ENCODE measurements around the gene ALK. TPM values are rescaled to one million over a fixed set of nuclear protein-coding genes. Genes with fewer than 3 reads are reported as not detected.

ALK gene
- 0.19 TPM for total RNA-seq
- 0.21 TPM for polyA plus RNA-seq
- long read RNA-seq, donor 1, result 0 reads
- long read RNA-seq, donor 2, result 0 reads
- long read RNA-seq, donor 3, result 0 reads
- long read RNA-seq, donor 4, result 0 reads
- long read RNA-seq, donor 5, result 0 reads
- long read RNA-seq, donor 6, result 0 reads
- long read RNA-seq, donor 7, result 0 reads
- long read RNA-seq, donor 8, result 0 reads
- long read RNA-seq, donor 9, result 0 reads
- long read RNA-seq, donor 10, result 0 reads

GRCh38 chr2:29921560-29921915 lies at the start of gene ALK:
ALK (minus strand) TSS chr2:29921586; CDS start chr2:29920659, 927 bp downstream.
- Histone ChIP-seq H3K4me1 (ENCODE audit: control insufficient read depth in 2 of 2, insufficient read depth in 2 of 2, low read length in 2 of 2) (peaks cover 6 to 10% of the 10 kb centered on the region in 2 donors), H3K27ac (ENCODE audit: low read depth in 1 of 2, low read length in 1 of 2) (no peak within 1 kb of the TSS), H3K4me3 (ENCODE audit: low read length in 2 of 2) (peak within 1 kb of the TSS in 1 of 2 donors; percentile 11), H3K9me3 (ENCODE audit: control insufficient read depth in 2 of 2, insufficient read depth in 1 of 2, low read length in 1 of 2) (peaks cover 2 to 5% of the 10 kb centered on the region in 2 donors), H3K36me3 (ENCODE audit: control insufficient read depth in 2 of 2, insufficient read depth in 2 of 2, low read length in 1 of 2) (no peaks in the 10 kb centered on the region), H3K27me3 (ENCODE audit: control insufficient read depth in 2 of 2, insufficient read depth in 1 of 2, low read length in 1 of 2) (peaks cover 29 to 47% of the 10 kb centered on the region in 2 donors)
- peak; percentile 26 to 85 (median 70) for DNase-seq (ENCODE audit: low read depth in 6 of 9, low spot score in 9 of 9)
- under 1% methylated on average over 27 of the region's 27 CpGs for WGBS

GRCh38 chr2:29966266-29966665 lies 44.9 kb upstream of the ALK start:
- Histone ChIP-seq H3K27me3 (ENCODE audit: control insufficient read depth in 2 of 2, insufficient read depth in 1 of 2, low read length in 1 of 2) (peaks cover 0 to 2% of the 10 kb centered on the region in 2 donors), H3K4me1 (ENCODE audit: control insufficient read depth in 2 of 2, insufficient read depth in 2 of 2, low read length in 2 of 2) (no peaks in the 10 kb centered on the region), H3K27ac (ENCODE audit: low read depth in 1 of 2, low read length in 1 of 2) (no peak overlapping the region), H3K9me3 (ENCODE audit: control insufficient read depth in 2 of 2, insufficient read depth in 1 of 2, low read length in 1 of 2) (no peaks in the 10 kb centered on the region), H3K36me3 (ENCODE audit: control insufficient read depth in 2 of 2, insufficient read depth in 2 of 2, low read length in 1 of 2) (no peaks in the 10 kb centered on the region), H3K4me3 (ENCODE audit: low read length in 2 of 2) (no peak overlapping the region)
- WGBS, result 87% methylated on average over 2 of the region's 2 CpGs
- DNase-seq (ENCODE audit: low read depth in 6 of 9, low spot score in 9 of 9), result no peak

- Histone ChIP-seq H3K27me3 (ENCODE audit: control insufficient read depth in 2 of 2, insufficient read depth in 1 of 2, low read length in 1 of 2) (peaks cover 0 to 2% of the 10 kb centered on the region in 2 donors), H3K36me3 (ENCODE audit: control insufficient read depth in 2 of 2, insufficient read depth in 2 of 2, low read length in 1 of 2) (no peaks in the 10 kb centered on the region), H3K9me3 (ENCODE audit: control insufficient read depth in 2 of 2, insufficient read depth in 1 of 2, low read length in 1 of 2) (no peaks in the 10 kb centered on the region), H3K4me3 (ENCODE audit: low read length in 2 of 2) (no peak overlapping the region), H3K27ac (ENCODE audit: low read depth in 1 of 2, low read length in 1 of 2) (no peak overlapping the region), H3K4me1 (ENCODE audit: control insufficient read depth in 2 of 2, insufficient read depth in 2 of 2, low read length in 2 of 2) (no peaks in the 10 kb centered on the region)
- WGBS, result 68% methylated on average over 3 of the region's 3 CpGs
- no peak for DNase-seq (ENCODE audit: low read depth in 6 of 9, low spot score in 9 of 9)
These were observed 42.7 kb upstream of the ALK start for GRCh38 chr2:29963972-29964570.

GRCh38 chr2:29962922-29963321 lies 41.5 kb upstream of the ALK start:
- H3K36me3 ChIP-seq (ENCODE audit: control insufficient read depth in 2 of 2, insufficient read depth in 2 of 2, low read length in 1 of 2), result no peaks in the 10 kb centered on the region
- H3K4me3 ChIP-seq (ENCODE audit: low read length in 2 of 2), result no peak overlapping the region
- H3K9me3 ChIP-seq (ENCODE audit: control insufficient read depth in 2 of 2, insufficient read depth in 1 of 2, low read length in 1 of 2), result no peaks in the 10 kb centered on the region
- 87% methylated on average over 4 of the region's 4 CpGs for WGBS
- H3K27ac ChIP-seq (ENCODE audit: low read depth in 1 of 2, low read length in 1 of 2), result no peak overlapping the region
- no peak for DNase-seq (ENCODE audit: low read depth in 6 of 9, low spot score in 9 of 9)
- H3K4me1 ChIP-seq (ENCODE audit: control insufficient read depth in 2 of 2, insufficient read depth in 2 of 2, low read length in 2 of 2), result no peaks in the 10 kb centered on the region
- H3K27me3 ChIP-seq (ENCODE audit: control insufficient read depth in 2 of 2, insufficient read depth in 1 of 2, low read length in 1 of 2), result peaks cover 0 to 2% of the 10 kb centered on the region in 2 donors

GRCh38 chr2:29954316-29954715 lies 32.9 kb upstream of the ALK start:
- DNase-seq (ENCODE audit: low read depth in 6 of 9, low spot score in 9 of 9), result no peak
- H3K4me1 ChIP-seq (ENCODE audit: control insufficient read depth in 2 of 2, insufficient read depth in 2 of 2, low read length in 2 of 2), result no peaks in the 10 kb centered on the region
- H3K27me3 ChIP-seq (ENCODE audit: control insufficient read depth in 2 of 2, insufficient read depth in 1 of 2, low read length in 1 of 2), result no peaks in the 10 kb centered on the region
- no peak overlapping the region for H3K27ac ChIP-seq (ENCODE audit: low read depth in 1 of 2, low read length in 1 of 2)
- no peaks in the 10 kb centered on the region for H3K36me3 ChIP-seq (ENCODE audit: control insufficient read depth in 2 of 2, insufficient read depth in 2 of 2, low read length in 1 of 2)
- no peak overlapping the region for H3K4me3 ChIP-seq (ENCODE audit: low read length in 2 of 2)
- no peaks in the 10 kb centered on the region for H3K9me3 ChIP-seq (ENCODE audit: control insufficient read depth in 2 of 2, insufficient read depth in 1 of 2, low read length in 1 of 2)

GRCh38 chr2:29952973-29953372 lies 31.6 kb upstream of the ALK start:
- no peak overlapping the region for H3K27ac ChIP-seq (ENCODE audit: low read depth in 1 of 2, low read length in 1 of 2)
- no peak overlapping the region for H3K4me3 ChIP-seq (ENCODE audit: low read length in 2 of 2)
- DNase-seq (ENCODE audit: low read depth in 6 of 9, low spot score in 9 of 9), result no peak
- no peaks in the 10 kb centered on the region for H3K36me3 ChIP-seq (ENCODE audit: control insufficient read depth in 2 of 2, insufficient read depth in 2 of 2, low read length in 1 of 2)
- no peaks in the 10 kb centered on the region for H3K27me3 ChIP-seq (ENCODE audit: control insufficient read depth in 2 of 2, insufficient read depth in 1 of 2, low read length in 1 of 2)
- H3K4me1 ChIP-seq (ENCODE audit: control insufficient read depth in 2 of 2, insufficient read depth in 2 of 2, low read length in 2 of 2), result no peaks in the 10 kb centered on the region
- H3K9me3 ChIP-seq (ENCODE audit: control insufficient read depth in 2 of 2, insufficient read depth in 1 of 2, low read length in 1 of 2), result no peaks in the 10 kb centered on the region

GRCh38 chr2:29951576-29951975 lies 30.2 kb upstream of the ALK start:
- Histone ChIP-seq H3K27ac (ENCODE audit: low read depth in 1 of 2, low read length in 1 of 2) (no peak overlapping the region), H3K4me3 (ENCODE audit: low read length in 2 of 2) (no peak overlapping the region), H3K9me3 (ENCODE audit: control insufficient read depth in 2 of 2, insufficient read depth in 1 of 2, low read length in 1 of 2) (no peaks in the 10 kb centered on the region), H3K27me3 (ENCODE audit: control insufficient read depth in 2 of 2, insufficient read depth in 1 of 2, low read length in 1 of 2) (no peaks in the 10 kb centered on the region), H3K4me1 (ENCODE audit: control insufficient read depth in 2 of 2, insufficient read depth in 2 of 2, low read length in 2 of 2) (no peaks in the 10 kb centered on the region), H3K36me3 (ENCODE audit: control insufficient read depth in 2 of 2, insufficient read depth in 2 of 2, low read length in 1 of 2) (no peaks in the 10 kb centered on the region)
- no peak for DNase-seq (ENCODE audit: low read depth in 6 of 9, low spot score in 9 of 9)
- 75% methylated on average over 1 of the region's 1 CpG for WGBS

GRCh38 chr2:29950481-29950880 lies 29.1 kb upstream of the ALK start:
- Histone ChIP-seq H3K27me3 (ENCODE audit: control insufficient read depth in 2 of 2, insufficient read depth in 1 of 2, low read length in 1 of 2) (no peaks in the 10 kb centered on the region), H3K27ac (ENCODE audit: low read depth in 1 of 2, low read length in 1 of 2) (no peak overlapping the region), H3K36me3 (ENCODE audit: control insufficient read depth in 2 of 2, insufficient read depth in 2 of 2, low read length in 1 of 2) (no peaks in the 10 kb centered on the region), H3K4me3 (ENCODE audit: low read length in 2 of 2) (no peak overlapping the region), H3K9me3 (ENCODE audit: control insufficient read depth in 2 of 2, insufficient read depth in 1 of 2, low read length in 1 of 2) (no peaks in the 10 kb centered on the region), H3K4me1 (ENCODE audit: control insufficient read depth in 2 of 2, insufficient read depth in 2 of 2, low read length in 2 of 2) (no peaks in the 10 kb centered on the region)
- 92% methylated on average over 3 of the region's 3 CpGs for WGBS
- no peak for DNase-seq (ENCODE audit: low read depth in 6 of 9, low spot score in 9 of 9)

GRCh38 chr2:29949042-29949441 lies 27.7 kb upstream of the ALK start:
- Histone ChIP-seq H3K4me1 (ENCODE audit: control insufficient read depth in 2 of 2, insufficient read depth in 2 of 2, low read length in 2 of 2) (no peaks in the 10 kb centered on the region), H3K27ac (ENCODE audit: low read depth in 1 of 2, low read length in 1 of 2) (no peak overlapping the region), H3K27me3 (ENCODE audit: control insufficient read depth in 2 of 2, insufficient read depth in 1 of 2, low read length in 1 of 2) (no peaks in the 10 kb centered on the region), H3K36me3 (ENCODE audit: control insufficient read depth in 2 of 2, insufficient read depth in 2 of 2, low read length in 1 of 2) (no peaks in the 10 kb centered on the region), H3K9me3 (ENCODE audit: control insufficient read depth in 2 of 2, insufficient read depth in 1 of 2, low read length in 1 of 2) (no peaks in the 10 kb centered on the region), H3K4me3 (ENCODE audit: low read length in 2 of 2) (no peak overlapping the region)
- WGBS, result 91% methylated on average over 3 of the region's 3 CpGs
- no peak for DNase-seq (ENCODE audit: low read depth in 6 of 9, low spot score in 9 of 9)
